Measurements from ENCODE around the gene IL10. TPM values are rescaled to one million over a fixed set of nuclear protein-coding genes. Genes with fewer than 3 reads are reported as not detected.

IL10 gene
- total and polyA plus RNA-seq, 11 donors, result 0.27 to 5.0 (median 0.88) TPM; not detected in 1

GRCh38 chr1:206735553-206736031 lies 36.7 kb downstream of the IL10 start:
- WGBS, 4 donors, result 62 to 69% (median 66%) methylated on average over 5 of the region's 5 CpGs
- DNase-seq, result no peak
- H3K36me3 ChIP-seq, result peaks cover 0 to 58% (median 50%) of the 10 kb centered on the region in 9 donors
- no peak for ATAC-seq
- peaks cover 0 to 67% (median 36%) of the 10 kb centered on the region in 12 donors for H3K4me1 ChIP-seq
- H3K9me3 ChIP-seq, result no peaks in the 10 kb centered on the region
- intact Hi-C loops (cut with DNase I), result loop anchor here in 8 of 10 donors (2.0 to 10.0 kb wide), 7 partner anchors 67 to 177 kb away; partner anchors contain the start of gene DYRK3 (in 4 of the 8)
- H3K27me3 ChIP-seq, result no peaks in the 10 kb centered on the region
- TF ChIP-seq POLR2A (IDR thresholded peaks at IDR 0.05) (no peak), CTCF (IDR thresholded peaks at IDR 0.05) (no peak)
- peak overlapping the region in 3 of 12 donors; percentile 20 to 80 (median 60) for H3K27ac ChIP-seq
- no peak overlapping the region for H3K4me3 ChIP-seq

- Histone ChIP-seq H3K4me3 (no peak overlapping the region), H3K4me1 (peaks cover 0 to 64% (median 36%) of the 10 kb centered on the region in 12 donors), H3K9me3 (no peaks in the 10 kb centered on the region), H3K27me3 (no peaks in the 10 kb centered on the region), H3K36me3 (peaks cover 0 to 67% (median 60%) of the 10 kb centered on the region in 9 donors), H3K27ac (peak overlapping the region in 2 of 12 donors; percentile 6 to 60)
- intact Hi-C loops (cut with DNase I), result loop anchor here in 9 of 10 donors (2.0 to 10.0 kb wide), 7 partner anchors 68 to 178 kb away; partner anchors contain the start of gene DYRK3 (in 4 of the 9)
- whole genome bisulfite sequencing, 4 donors, result 69 to 76% (median 72%) methylated on average over 8 to 9 of the region's 9 CpGs
- ATAC-seq (peak in 3 of 4 donors; percentile 11 to 37 (median 19)), DNase-seq (no peak)
- TF ChIP-seq POLR2A (IDR thresholded peaks at IDR 0.05) (no peak), CTCF (IDR thresholded peaks at IDR 0.05) (peak; percentile 42 to 74 (median 65))
These were observed 37.7 kb downstream of the IL10 start for GRCh38 chr1:206734499-206735142.

GRCh38 chr1:206732992-206733391 lies 39.3 kb downstream of the IL10 start:
- DNase-seq (no peak), ATAC-seq (no peak)
- Histone ChIP-seq H3K4me3 (no peak overlapping the region), H3K27ac (peak overlapping the region in 1 of 12 donors; percentile 35), H3K4me1 (peaks cover 2 to 58% (median 33%) of the 10 kb centered on the region in 12 donors), H3K36me3 (peaks cover 0 to 77% (median 65%) of the 10 kb centered on the region in 9 donors), H3K9me3 (no peaks in the 10 kb centered on the region), H3K27me3 (no peaks in the 10 kb centered on the region)
- TF ChIP-seq POLR2A (IDR thresholded peaks at IDR 0.05) (no peak), CTCF (IDR thresholded peaks at IDR 0.05) (no peak)
- intact Hi-C loops (cut with DNase I), result loop anchor here in 5 of 10 donors (5.0 to 10.0 kb wide), 4 partner anchors 69 to 179 kb away; partner anchors contain the start of gene DYRK3 (in 4 of the 5)
- WGBS, 4 donors, result 80 to 89% (median 85%) methylated on average over 9 to 11 of the region's 11 CpGs

GRCh38 chr1:206732508-206732907 lies 39.8 kb downstream of the IL10 start:
- Histone ChIP-seq H3K36me3 (peaks cover 0 to 77% (median 65%) of the 10 kb centered on the region in 9 donors), H3K27ac (no peak overlapping the region), H3K4me1 (peaks cover 3 to 58% (median 32%) of the 10 kb centered on the region in 12 donors), H3K9me3 (no peaks in the 10 kb centered on the region), H3K4me3 (no peak overlapping the region), H3K27me3 (no peaks in the 10 kb centered on the region)
- DNase-seq, result no peak
- 79 to 84% (median 81%) methylated on average over 11 of the region's 11 CpGs for WGBS, 4 donors
- ATAC-seq, result no peak
- TF ChIP-seq CTCF (IDR thresholded peaks at IDR 0.05) (no peak), POLR2A (IDR thresholded peaks at IDR 0.05) (no peak)
- intact Hi-C loops (cut with DNase I), result loop anchor here in 5 of 10 donors (5.0 to 10.0 kb wide), 4 partner anchors 70 to 180 kb away; partner anchors contain the start of gene DYRK3 (in 4 of the 5)

All from heart left ventricle (tissue), 16 donors.